HG02759 (cell line): ENCODE measurements around the gene SLC22A4.

Experiments used
- ATAC-seq: cut with Tn5 transposase; IDR thresholded peaks from one replicate; pipeline ENCODE4 v1.9.1; 2021; ENCODE audit warnings: mild to moderate bottlenecking, moderate library complexity; ENCODE audit not compliant: unreplicated experiment

Gene SLC22A4

GRCh38 chr5:132298298-132299212, 4.4 kb downstream of the SLC22A4 start:
- ATAC-seq: no peak

- ATAC-seq: no peak
Measured at GRCh38 chr5:132299917-132300316, 5.7 kb downstream of the SLC22A4 start.

GRCh38 chr5:132300577-132301343, 6.6 kb downstream of the SLC22A4 start:
- no peak for ATAC-seq

GRCh38 chr5:132301344-132302271, 7.4 kb downstream of the SLC22A4 start:
- ATAC-seq: no peak

- ATAC-seq: no peak
Measured at GRCh38 chr5:132302413-132302812, 8.2 kb downstream of the SLC22A4 start.

GRCh38 chr5:132303589-132303988, 9.4 kb downstream of the SLC22A4 start:
- ATAC-seq: no peak

- no peak for ATAC-seq
Measured at GRCh38 chr5:132305420-132305819, 11.2 kb downstream of the SLC22A4 start.

- no peak for ATAC-seq
Measured at GRCh38 chr5:132308701-132309100, 14.5 kb downstream of the SLC22A4 start.

- ATAC-seq: no peak
Measured at GRCh38 chr5:132309679-132310078, 15.5 kb downstream of the SLC22A4 start.

GRCh38 chr5:132310141-132310834, 16.1 kb downstream of the SLC22A4 start:
- no peak for ATAC-seq

- ATAC-seq: no peak
Measured at GRCh38 chr5:132313366-132313765, 19.2 kb downstream of the SLC22A4 start.

- ATAC-seq: no peak
Measured at GRCh38 chr5:132313961-132314432, 19.8 kb downstream of the SLC22A4 start.

GRCh38 chr5:132315529-132316067, 21.4 kb downstream of the SLC22A4 start:
- no peak for ATAC-seq

- no peak for ATAC-seq
Measured at GRCh38 chr5:132319975-132320374, 25.8 kb downstream of the SLC22A4 start.

- ATAC-seq: no peak
Measured at GRCh38 chr5:132321109-132321721, 27.0 kb downstream of the SLC22A4 start.

- ATAC-seq: no peak
Measured at GRCh38 chr5:132322266-132322665, 28.1 kb downstream of the SLC22A4 start.

GRCh38 chr5:132323202-132323601, 29.0 kb downstream of the SLC22A4 start:
- ATAC-seq: no peak

GRCh38 chr5:132325691-132326090, 31.5 kb downstream of the SLC22A4 start:
- no peak for ATAC-seq

GRCh38 chr5:132327252-132327955, 33.2 kb downstream of the SLC22A4 start:
- no peak for ATAC-seq
